Raji (cell line): ENCODE results near the gene TGFB3.

Experiments used
- POLR2A ChIP-seq: IDR thresholded peaks from 2 replicates; pipeline ENCODE4 v1.6.1; 2011; ENCODE audit warnings: low read depth, low read length, control low read depth; ENCODE audit not compliant: insufficient read depth

The TGFB3 gene

GRCh38 chr14:75977582-75977943 is 4.2 kb downstream of the TGFB3 start:
- no peak for TF ChIP-seq POLR2A

DNA sequence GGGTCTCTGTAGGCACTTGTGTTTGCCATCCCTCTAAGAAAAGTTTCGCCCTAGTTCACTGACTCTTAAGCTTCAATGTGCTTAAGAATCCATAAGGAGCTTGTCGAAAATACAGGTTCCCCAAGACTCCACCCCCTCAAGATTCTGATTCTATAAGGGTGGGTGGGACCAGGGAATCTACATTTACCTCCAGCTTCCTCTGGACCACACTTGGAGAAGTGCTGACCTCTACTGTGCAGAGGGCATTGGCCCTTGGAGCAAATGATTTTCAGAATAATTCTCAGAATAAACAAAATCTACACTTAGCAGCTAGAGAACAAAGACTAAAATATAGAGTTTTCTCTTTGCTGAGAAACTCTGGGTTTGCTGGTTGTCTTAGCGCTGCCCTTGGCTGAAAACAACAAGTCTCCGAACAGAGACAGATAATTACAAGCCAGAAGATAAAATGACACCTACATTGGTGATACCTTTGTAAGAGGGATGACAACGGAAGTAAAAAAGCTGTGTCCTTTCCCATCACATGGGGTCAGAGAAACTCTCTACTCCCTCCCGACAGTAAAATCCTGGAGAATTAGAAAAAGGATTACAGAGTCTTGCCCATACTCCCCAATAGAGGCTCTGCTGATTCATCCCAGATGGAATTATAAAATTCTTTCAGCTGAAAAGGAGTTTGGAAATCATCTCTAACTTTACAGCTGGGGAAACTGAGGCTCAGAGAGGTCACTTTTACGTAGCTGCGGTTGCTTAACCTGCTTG is 4.8 kb downstream of the TGFB3 start:
- no peak for TF ChIP-seq POLR2A

GRCh38 chr14:75972801-75973421 is 8.9 kb downstream of the TGFB3 start:
- TF ChIP-seq POLR2A = no peak

GRCh38 chr14:75971509-75971908 is 10.3 kb downstream of the TGFB3 start:
- TF ChIP-seq POLR2A = no peak

GRCh38 chr14:75970989-75971388 is 10.8 kb downstream of the TGFB3 start:
- TF ChIP-seq POLR2A = no peak

- no peak for TF ChIP-seq POLR2A
Observed at GRCh38 chr14:75969891-75970290, 11.9 kb downstream of the TGFB3 start.

DNA sequence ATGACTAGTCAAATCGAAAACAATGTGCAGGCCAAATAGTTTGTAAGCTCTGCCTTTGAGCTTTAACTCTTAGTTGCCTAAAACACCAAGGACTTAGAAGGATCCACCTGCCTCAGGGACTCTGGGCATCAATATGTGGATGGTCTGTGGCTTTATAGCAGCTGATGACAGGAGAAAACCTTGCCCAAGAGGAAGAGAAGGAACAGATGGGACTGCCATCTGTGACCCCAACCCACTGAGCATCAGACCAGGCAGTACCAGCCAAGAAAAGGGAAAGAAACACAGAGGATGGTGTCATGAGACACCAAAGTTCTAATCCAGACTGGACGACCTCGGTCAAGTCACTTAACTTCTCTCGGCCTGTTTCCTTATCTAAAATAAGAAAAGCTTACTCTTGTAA is 12.7 kb downstream of the TGFB3 start:
- no peak for TF ChIP-seq POLR2A

- no peak for TF ChIP-seq POLR2A
Observed at GRCh38 chr14:75968456-75968855, 13.3 kb downstream of the TGFB3 start.

DNA sequence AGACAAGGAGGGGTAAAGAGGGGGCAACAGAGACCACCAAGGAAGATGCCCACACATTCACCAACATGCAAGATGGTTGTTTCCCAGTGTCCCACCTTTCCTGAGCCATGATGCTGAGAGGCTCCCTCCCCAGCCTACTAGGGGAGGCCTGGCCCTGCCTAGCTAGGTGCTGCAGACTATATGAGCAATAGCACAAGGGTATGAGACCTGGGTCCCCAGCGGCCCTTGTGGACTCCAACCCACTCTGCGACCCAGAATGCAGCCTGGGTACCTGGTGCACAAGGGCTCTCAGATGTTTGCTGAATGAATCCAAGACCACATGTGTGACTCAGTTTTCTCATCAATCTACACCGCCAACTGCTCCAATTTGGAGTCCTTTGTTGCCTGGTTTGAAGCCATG is 13.9 kb downstream of the TGFB3 start:
- no peak for TF ChIP-seq POLR2A

DNA sequence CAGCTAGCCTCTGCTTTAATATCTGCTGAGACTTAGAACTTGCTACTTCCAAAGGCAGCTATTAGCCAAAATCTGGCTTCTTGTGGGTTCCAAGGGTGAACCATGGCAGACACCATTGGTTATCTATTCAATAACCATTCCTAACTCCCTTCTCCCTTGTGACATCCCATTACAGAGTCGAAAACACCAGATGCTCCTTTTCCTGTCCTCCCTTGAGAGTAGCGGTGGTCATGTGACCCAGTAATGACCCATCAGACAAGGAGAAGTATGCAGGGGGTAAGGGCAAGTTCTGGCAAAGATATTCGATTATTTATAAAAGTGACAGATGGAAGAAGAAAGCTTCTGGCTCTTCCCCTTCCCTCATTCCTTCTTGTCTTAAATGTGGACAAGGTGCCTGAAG is 20.1 kb downstream of the TGFB3 start:
- TF ChIP-seq POLR2A = no peak

- TF ChIP-seq POLR2A = no peak
Observed at GRCh38 chr14:75960231-75960630, 21.6 kb downstream of the TGFB3 start.

GRCh38 chr14:75959031-75959430 is 22.8 kb downstream of the TGFB3 start:
- no peak for TF ChIP-seq POLR2A

GRCh38 chr14:75952489-75952888 is 29.3 kb downstream of the TGFB3 start:
- no peak for TF ChIP-seq POLR2A

- no peak for TF ChIP-seq POLR2A
Observed at GRCh38 chr14:75946785-75947184, 35.0 kb downstream of the TGFB3 start.

GRCh38 chr14:75944607-75945241 is 37.1 kb downstream of the TGFB3 start:
- TF ChIP-seq POLR2A = no peak

DNA sequence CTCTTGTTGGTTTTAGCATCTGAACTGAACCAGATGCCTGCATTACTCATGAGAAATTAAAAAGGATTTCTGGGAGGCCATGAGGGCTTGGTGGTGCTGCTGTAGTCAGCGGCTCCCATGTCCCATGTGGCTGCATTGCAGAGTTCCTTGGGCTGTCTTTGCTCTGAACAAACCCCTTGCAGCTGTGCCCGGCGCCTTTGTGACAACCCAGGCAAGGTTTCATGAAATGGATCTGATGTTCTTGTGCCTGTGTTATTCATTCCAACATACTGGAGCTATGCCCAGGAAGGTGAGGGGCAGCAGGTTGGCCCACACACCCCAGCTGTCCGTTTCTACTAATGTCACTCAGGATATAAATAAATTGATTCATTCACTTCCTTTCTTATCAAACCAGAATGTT is 40.8 kb downstream of the TGFB3 start:
- no peak for TF ChIP-seq POLR2A
